ENCODE measurements around the gene ATG4A. TPM values are rescaled to one million over a fixed set of nuclear protein-coding genes. Genes with fewer than 3 reads are reported as not detected.

ATG4A gene
- polyA plus RNA-seq, 3 donors: 8.8 to 12.6 (median 10.1) TPM

GRCh38 chrX:108114541-108114940 lies 23.0 kb downstream of the ATG4A start:
- H3K27ac ChIP-seq (ENCODE audit: low read depth, low read length): no peak overlapping the region

- WGBS, 3 donors: 69 to 89% (median 70%) methylated on average over 3 of the region's 3 CpGs
- no peak overlapping the region for H3K27ac ChIP-seq (ENCODE audit: low read depth, low read length)
Observed at GRCh38 chrX:108117988-108118387, 26.4 kb downstream of the ATG4A start.

- whole genome bisulfite sequencing, 3 donors: 36 to 76% (median 63%) methylated on average over 3 of the region's 3 CpGs
Observed at GRCh38 chrX:108121291-108121690, 29.7 kb downstream of the ATG4A start.

DNA sequence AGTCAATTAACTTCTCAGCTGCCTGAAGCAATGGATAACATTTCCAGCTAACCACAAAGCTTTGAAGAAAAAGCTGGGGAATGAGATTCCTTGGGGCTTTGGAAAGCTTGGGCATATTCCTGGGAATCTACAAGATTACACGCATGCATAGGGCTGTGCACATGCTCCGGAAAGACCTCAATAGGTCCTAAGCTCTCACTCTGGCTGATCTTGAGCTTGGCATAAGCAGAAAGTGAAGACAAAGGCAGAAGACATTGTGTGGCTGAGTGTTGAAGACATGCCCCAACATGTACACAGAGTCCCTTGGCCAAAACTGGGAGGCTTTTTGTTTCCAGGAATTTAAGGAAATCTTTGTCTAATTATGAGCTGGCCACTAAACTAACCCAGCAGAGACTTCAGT lies 31.2 kb downstream of the ATG4A start:
- 66 to 87% (median 69%) methylated on average over 2 of the region's 2 CpGs for WGBS, 3 donors
- H3K27ac ChIP-seq (ENCODE audit: low read depth, low read length): no peak overlapping the region

More at GRCh38 chrX:108121291-108121690, 29.7 kb downstream of the ATG4A start:
- no peak overlapping the region for H3K27ac ChIP-seq (ENCODE audit: low read depth, low read length)

- H3K27ac ChIP-seq (ENCODE audit: low read depth, low read length): no peak overlapping the region
- WGBS, 3 donors: 81 to 97% (median 97%) methylated on average over 3 of the region's 3 CpGs
Observed at GRCh38 chrX:108123591-108124366, 32.2 kb downstream of the ATG4A start.

- WGBS, 3 donors: 71 to 92% (median 72%) methylated on average over 2 of the region's 2 CpGs
Observed at GRCh38 chrX:108126661-108127060, 35.1 kb downstream of the ATG4A start.

GRCh38 chrX:108127152-108127551 lies 35.6 kb downstream of the ATG4A start:
- 59 to 93% (median 80%) methylated on average over 4 of the region's 4 CpGs for WGBS, 3 donors
- H3K27ac ChIP-seq (ENCODE audit: low read depth, low read length): no peak overlapping the region

More at GRCh38 chrX:108126661-108127060, 35.1 kb downstream of the ATG4A start:
- H3K27ac ChIP-seq (ENCODE audit: low read depth, low read length): no peak overlapping the region

DNA sequence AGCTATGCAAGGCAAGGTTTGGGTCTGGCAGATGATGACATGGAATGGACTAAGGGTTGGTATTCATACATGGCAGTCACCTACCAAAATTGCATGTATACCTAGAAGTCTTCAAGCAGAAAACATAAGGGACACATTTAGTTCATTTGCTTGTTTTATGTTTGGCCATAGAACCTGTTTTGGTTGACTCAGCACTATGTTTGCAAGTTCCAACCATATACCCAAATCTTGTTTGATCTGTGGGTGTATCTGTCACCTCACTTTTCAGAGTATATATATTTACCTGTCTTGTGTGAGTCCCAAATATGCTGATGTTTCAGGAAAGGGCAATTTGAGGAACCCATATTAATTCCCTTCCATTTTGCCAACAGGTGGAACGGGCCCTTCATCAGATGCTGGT lies 39.3 kb downstream of the ATG4A start:
- no peak overlapping the region for H3K27ac ChIP-seq (ENCODE audit: low read depth, low read length)
- 93 to 100% (median 97%) methylated on average over 1 of the region's 1 CpG for WGBS, 3 donors

DNA sequence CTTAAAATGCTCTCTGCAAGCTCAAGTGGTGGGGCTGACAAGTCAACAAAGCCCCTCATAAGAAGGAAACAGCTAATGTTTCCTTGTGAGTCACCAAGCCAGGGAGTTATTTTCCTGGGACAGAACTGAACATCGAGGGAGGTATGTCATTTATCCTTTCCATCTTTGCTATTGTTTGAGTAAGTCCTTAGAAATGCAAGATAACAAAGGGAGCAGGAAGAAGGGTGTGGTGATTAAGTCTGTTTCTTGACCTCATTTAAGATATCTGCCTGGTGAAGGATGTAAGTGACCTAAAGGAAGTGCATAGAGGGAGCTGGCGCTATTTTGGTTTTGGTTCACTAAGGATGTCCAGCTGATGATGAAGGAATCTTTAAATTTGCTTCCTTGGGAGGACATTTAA lies 39.9 kb downstream of the ATG4A start:
- H3K27ac ChIP-seq (ENCODE audit: low read depth, low read length): no peak overlapping the region
- WGBS, 3 donors: 61 to 72% (median 63%) methylated on average over 2 of the region's 2 CpGs

DNA sequence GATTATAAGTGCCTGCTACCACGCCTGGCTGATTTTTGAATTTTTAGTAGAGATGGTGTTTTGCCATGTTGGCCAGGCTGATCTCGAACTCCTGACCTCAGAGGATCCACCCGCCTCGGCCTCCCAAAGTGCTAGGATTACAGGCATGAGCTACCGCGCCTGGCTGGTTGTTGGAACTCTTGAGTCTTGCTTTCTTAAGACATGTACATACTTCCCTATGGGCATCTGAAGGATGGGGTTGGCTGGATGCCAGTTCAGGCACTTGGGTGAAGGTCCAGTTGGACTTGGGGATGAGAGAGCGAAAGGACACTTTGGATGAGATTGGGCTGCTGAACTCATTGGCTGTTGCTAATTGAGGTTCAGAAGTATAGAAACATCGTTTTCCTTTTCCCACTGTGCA lies 40.5 kb downstream of the ATG4A start:
- H3K27ac ChIP-seq (ENCODE audit: low read depth, low read length): no peak overlapping the region
- 84 to 99% (median 95%) methylated on average over 8 of the region's 8 CpGs for WGBS, 3 donors

GRCh38 chrX:108132876-108133275 lies 41.3 kb downstream of the ATG4A start:
- no peak overlapping the region for H3K27ac ChIP-seq (ENCODE audit: low read depth, low read length)
- 62 to 89% (median 68%) methylated on average over 2 of the region's 2 CpGs for WGBS, 3 donors

GRCh38 chrX:108134724-108135123 lies 43.1 kb downstream of the ATG4A start:
- H3K27ac ChIP-seq (ENCODE audit: low read depth, low read length): no peak overlapping the region
- 56 to 94% (median 87%) methylated on average over 1 of the region's 1 CpG for WGBS, 3 donors

DNA sequence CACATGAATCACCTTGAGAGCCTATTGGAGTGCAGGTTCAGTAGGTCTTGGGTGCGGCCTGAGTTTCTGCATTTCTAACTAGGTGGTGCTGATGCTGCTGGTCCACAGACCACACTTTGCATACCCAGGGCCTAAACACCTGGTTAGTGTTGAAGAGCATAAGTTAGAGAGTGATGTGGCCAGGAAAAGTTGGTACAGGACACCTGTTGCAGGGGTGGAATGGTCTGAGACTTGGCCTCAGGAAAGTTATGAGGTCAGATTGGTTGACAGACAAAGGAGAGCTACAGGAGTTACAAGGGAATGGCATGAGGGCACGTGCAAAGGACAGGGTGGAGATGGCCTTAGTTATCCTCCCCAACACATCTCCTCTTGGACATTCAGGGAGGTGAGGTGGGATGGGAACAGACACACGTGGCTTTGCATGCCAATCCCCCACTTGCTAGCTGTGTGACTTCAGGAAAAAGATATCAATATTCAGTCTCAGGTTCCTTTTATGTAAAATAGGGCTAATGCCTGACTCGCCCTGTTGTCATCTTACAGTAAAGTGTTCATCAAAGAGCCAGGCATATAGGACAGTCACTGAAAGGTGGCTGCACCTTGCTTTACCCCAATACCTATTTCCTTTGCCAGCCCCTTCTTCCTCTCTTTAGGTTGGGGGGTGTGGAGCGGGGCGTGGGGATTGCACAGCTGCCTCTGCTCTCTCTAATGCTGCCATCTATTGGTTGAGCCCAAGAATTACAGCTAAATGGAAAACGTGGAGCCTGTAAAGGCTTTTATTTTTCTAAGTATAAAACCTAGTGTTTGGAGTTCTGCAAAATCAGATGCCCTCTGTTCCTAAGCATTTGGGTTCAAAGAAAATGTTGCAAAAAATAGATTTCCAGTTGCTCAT lies 47.5 kb downstream of the ATG4A start:
- 62 to 87% (median 82%) methylated on average over 7 of the region's 7 CpGs for WGBS, 3 donors
- no peak overlapping the region for H3K27ac ChIP-seq (ENCODE audit: low read depth, low read length)

- H3K27ac ChIP-seq (ENCODE audit: low read depth, low read length): no peak overlapping the region
Observed at GRCh38 chrX:108148524-108148923, 56.9 kb downstream of the ATG4A start.

DNA sequence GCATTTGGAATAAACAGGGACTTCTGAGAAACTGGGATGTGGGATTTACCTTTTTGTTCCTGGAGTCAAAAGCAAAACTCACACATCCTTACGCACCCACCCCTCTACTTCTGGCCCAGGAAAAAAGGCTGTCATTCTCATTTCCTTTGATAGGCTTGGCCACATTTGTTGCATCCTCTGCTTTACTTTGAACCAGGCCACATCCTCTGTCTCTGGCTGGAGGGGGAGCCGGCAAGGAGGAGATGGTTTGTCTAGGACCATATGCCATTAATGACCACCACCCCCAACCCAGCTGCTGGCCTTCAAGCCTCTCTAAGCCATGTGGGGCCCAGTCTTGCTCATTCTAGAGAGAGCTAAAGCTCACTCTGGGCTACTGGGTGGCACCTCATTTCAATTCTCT lies 64.5 kb downstream of the ATG4A start:
- H3K27ac ChIP-seq (ENCODE audit: low read depth, low read length): no peak overlapping the region
- 85 to 100% (median 94%) methylated on average over 2 of the region's 2 CpGs for WGBS, 3 donors

DNA sequence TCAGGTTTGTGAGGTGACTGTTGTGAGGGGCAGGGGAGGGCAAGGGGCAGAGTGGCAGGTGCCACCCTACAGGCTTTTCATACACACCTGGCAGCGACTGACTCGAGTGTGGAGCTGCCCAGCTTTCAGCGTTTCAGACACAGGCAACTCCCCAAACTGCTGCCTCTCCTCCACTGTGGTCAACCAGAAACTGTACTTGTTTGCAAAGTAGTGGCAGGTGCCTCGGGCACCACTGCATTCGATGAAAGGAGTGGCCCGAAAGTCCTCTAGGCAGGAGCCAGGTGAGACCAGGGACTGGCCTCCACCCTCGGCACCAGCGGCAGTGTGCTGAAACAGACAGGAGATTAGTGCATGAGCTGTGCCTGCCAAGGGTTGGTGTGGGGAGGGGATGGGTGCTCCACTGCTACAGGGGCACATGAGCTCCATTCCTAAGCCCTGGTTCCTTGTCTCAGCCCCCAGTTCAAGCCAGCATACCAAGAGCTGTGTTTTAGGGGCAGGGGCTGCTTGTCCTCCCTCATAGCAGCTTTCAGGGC lies 65.4 kb downstream of the ATG4A start:
- 83 to 95% (median 95%) methylated on average over 8 of the region's 8 CpGs for WGBS, 3 donors
- H3K27ac ChIP-seq (ENCODE audit: low read depth, low read length): no peak overlapping the region

- no peak overlapping the region for H3K27ac ChIP-seq (ENCODE audit: low read depth, low read length)
- WGBS, 3 donors: 70 to 90% (median 89%) methylated on average over 3 of the region's 3 CpGs
Observed at GRCh38 chrX:108157628-108158027, 66.0 kb downstream of the ATG4A start.

DNA sequence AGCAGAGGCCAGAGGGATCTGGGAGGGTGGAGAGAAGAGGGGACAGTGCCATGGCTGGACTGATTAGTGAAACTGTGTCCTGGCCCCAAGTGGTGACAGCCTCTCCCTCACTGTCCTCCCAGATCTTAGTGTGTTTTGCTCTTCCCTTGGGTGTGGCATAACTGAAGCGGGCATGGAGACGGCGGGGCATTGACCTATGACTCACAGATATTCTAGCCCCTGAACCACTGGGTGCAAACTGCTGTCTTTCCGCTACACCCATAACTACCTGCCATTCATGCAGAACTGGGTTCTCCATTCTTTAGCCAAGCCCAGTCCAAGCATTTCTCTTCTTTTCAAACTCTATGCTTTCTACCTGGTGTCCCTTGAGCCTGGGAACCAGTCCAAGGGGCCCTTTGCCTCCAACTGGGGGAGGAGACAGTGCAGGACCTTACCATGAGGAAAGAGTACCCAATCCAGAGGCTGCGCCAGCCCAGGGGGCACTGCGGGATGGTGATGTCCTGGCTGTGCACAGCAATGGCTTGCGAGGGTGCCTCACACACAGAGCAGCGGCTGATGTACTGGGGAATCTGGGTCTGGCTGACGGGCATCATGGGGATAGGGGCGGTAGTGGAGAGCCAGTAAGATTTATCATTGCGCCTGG lies 67.6 kb downstream of the ATG4A start:
- no peak overlapping the region for H3K27ac ChIP-seq (ENCODE audit: low read depth, low read length)
- WGBS, 3 donors: 88 to 95% (median 93%) methylated on average over 11 of the region's 11 CpGs

DNA sequence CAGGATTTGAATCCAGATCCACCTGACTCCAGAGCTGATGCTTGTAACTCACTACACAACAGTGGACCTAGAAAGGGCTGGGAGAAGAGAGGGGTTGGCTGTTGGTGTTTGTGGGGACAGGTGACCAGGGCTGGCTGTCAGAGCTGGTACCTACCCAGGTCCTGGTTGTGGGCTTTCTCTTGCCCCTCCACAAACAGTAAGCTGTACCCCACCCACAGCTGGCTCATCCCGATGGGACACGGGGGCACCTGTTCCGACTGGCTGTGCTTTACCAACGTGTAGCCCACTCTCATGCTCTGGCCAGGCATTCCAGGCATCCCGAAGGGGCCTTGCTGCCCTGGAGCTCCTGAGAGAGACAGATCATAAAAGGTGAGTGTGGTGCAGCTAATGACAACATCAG lies 68.7 kb downstream of the ATG4A start:
- WGBS, 3 donors: 79 to 92% (median 81%) methylated on average over 5 of the region's 5 CpGs
- H3K27ac ChIP-seq (ENCODE audit: low read depth, low read length): no peak overlapping the region
